HG02678 (cell line): Measurements from ENCODE around the gene ELL.
"Not testable (repeated sequence)": the region's sequence is repeated elsewhere in the genome, so short reads cannot be mapped to it uniquely, and the experiment has no call there.

Experiments used
- ATAC-seq: cut with Tn5 transposase; IDR thresholded peaks from one replicate; pipeline ENCODE4 v1.9.1; 2021; ENCODE audit warnings: mild to moderate bottlenecking, moderate library complexity; ENCODE audit not compliant: unreplicated experiment

The ELL gene

GRCh38 chr19:18405754-18406153, 116.1 kb downstream of the ELL start:
- not testable (repeated sequence) for ATAC-seq

GRCh38 chr19:18402455-18403248, 119.2 kb downstream of the ELL start:
- not testable (repeated sequence) for ATAC-seq

GRCh38 chr19:18401580-18402112, 120.2 kb downstream of the ELL start:
- no peak for ATAC-seq

DNA sequence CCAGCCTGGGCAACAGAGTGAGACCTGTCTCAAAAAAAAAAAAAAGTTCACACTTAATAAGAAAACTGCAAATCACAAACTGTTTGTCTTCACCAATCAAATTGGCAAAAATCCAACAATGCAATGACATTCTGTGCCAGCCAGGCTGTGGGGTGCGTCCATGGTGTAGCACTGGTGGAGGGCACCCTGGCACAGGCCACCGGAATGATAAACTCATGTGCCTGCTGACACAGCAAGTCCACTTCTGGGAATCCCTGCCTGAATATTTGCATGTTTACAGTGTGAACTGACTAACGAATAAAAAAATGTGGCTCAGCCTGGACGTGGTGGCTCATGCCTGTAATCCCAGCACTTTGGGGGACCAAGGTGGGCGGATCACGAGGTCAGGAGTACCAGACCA, 122.9 kb downstream of the ELL start:
- ATAC-seq: no peak

- ATAC-seq: no peak
Measured at GRCh38 chr19:18397242-18398202, 124.3 kb downstream of the ELL start, which contains the start of gene LRRC25. Gene LRRC25, minus strand, starts transcription at chr19:18397622. Its CDS starts 659 bp downstream, at chr19:18396963.

DNA sequence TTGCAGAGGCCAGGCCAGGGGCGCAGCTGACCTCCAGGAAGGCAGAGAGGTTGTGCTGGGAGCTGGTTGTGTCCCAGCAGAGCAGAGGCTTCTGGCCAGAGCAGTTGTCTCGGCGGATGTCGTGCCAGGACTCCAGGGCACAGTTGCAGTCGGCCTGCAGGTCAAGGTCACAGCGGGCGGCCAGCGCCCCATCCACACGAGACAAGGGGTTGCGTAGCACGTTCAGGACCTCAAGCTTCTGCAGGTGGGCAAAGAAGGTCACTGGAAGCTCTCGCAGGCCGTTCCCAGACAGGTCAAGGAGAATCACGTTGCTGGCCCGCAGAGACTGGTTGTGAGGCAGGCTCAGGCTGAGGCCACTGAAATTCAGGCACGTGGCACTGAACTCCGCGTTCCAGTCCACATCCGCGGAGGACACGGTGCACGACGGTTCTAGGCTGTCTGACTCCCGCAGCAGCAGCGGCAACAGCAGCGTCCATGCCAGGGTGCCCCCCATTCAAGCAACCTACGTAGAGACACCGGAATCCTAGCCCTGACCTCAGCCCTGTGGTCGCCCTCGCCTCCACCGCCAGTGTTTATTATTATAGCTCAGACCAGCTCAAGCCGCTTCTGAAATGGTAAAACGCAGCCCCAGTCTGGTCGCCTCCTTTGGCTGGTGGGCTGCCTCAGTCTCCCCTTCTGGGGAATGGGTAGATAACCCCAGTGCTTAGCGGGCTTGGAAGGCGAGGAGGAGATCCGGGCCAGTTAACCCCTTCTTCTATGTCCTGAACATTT, 125.2 kb downstream of the ELL start:
- no peak for ATAC-seq

DNA sequence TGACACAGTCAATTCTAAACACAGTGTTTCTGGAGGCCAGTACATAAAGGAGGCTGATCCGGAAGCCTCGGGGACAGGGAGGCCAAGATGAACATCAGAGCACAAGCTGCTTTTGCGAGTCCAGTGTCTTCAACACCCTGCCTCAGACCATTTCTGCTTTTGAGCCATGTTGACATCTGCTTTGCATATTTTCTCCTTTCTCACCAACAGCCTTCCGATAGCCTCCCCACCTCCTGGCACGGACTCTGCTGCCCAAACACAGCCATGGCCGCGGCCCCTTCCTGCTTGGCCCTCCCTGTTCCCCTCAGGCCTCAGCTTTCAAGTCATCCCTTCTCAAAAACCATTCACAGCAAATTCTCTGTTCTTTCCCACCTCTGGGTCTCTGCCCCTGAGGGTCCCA, 128.0 kb downstream of the ELL start:
- no peak for ATAC-seq

DNA sequence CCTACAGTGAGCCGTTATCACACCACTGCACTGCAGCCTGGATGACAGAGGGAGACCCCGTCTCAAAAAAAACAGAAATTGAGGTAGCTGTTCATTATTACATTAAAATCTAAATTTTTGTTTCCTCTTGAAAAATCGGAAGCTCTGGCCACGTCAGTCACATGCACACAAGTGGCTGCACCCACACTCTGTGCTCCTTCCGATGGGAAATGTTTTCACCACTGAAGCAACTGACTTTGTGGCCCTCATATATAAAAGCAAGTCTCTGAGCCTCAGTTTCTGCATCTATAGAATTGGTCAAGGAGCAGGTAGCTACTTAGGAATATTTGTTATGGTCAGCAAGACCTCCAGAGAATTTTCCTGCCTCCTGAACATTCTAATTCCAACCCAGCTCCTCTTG, 128.9 kb downstream of the ELL start:
- no peak for ATAC-seq
